HG03103 (cell line): ENCODE measurements around the gene MEAK7.
"Not testable (repeated sequence)": the region's sequence is repeated elsewhere in the genome, so short reads cannot be mapped to it uniquely, and the experiment has no call there.

ENCODE experiments used
- ATAC-seq: cut with Tn5 transposase; IDR thresholded peaks from one replicate; pipeline ENCODE4 v1.9.1; 2021; ENCODE audit warnings: low read depth; ENCODE audit not compliant: unreplicated experiment

Gene MEAK7

DNA sequence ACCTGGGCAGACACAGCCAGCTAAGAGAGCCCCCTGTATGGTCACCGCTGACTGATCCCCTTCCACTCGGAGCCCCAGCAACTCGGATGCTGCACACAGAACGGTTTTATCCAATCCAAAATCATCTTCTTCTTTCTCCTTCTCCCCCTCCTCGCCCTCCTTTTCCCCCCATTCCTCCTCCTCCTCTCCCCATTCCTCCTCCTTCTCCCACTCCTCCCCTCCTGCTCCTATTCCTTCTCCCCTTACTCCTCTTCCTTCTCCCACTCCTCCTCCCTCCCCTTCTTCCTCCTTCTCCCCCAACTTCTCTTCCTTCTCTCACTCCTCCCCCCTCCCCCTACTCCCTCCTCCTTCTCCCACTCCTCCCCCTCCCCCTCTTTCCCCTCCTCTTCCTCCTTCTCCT, 30.4 kb upstream of the MEAK7 start:
- no peak for ATAC-seq

DNA sequence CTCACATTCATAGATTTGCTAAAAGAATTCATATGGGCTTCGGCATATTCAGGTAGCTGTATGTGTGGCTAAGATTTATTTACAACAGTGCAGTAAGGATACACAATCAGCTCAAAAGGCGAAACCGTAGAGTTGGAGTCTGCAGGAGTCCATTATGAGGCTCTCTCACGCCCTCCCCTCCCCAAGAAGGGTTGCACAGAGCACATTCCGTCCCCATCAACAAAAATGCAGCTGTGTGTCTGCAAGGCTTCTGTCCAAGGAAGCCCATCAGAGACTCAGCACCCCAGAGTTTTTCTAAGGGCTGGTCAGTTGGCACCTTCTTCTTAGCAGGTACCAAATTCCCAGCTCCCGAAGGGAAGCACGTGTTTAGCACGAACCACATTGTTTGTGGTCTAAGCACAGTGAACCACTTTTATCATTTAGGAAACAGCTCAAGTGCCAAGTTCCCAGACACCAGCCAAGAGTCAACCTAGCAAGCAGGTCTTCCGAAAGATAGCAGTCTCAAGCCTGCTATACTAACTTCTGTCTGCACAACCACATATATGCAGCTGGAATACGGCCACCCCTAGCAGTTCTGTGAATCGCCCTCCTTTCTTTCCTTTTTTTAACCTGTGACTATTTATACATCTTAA, 28.5 kb upstream of the MEAK7 start:
- ATAC-seq, result no peak

DNA sequence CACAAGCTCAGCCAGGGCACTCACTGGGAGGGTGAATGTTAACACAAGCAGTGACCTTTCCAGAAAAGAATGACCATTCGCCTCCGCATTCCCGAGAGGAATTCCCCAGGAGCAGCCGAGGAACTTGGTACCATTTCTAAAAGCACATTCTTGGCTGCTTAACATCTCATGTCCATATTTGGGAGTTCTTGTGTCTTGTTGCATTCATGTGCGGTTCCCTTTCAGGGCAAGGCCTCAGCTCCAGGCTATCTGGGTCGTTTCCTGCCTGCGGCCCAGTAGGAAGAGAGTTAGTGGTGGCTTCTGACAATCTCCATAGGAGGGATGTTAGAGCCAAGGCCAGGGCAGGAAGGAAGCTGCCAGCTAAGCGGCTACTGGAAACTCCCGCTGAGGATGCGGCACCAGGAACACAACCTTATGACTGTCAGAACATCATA, 27.8 kb upstream of the MEAK7 start:
- no peak for ATAC-seq

DNA sequence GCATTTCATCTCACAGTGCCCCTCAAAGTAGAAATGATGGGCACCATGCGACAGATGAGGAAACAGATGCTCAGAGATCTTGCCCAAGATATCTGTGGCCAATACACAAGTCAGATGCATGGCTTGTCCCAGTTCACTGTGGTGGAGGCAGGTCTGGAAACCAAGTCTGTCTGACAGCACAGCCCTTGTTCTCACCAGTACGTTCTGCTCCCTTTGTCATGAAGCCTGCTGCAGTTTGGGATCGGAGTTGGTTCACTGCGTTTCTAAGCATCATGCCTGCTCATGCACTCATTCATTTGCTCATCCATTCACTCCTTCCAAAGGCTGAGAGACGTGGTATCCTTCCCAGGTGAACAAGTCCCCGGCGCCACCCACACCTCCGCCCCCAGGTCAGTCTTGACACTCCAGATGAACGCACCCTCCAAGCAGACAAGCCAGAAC, 27.2 kb upstream of the MEAK7 start:
- no peak for ATAC-seq

DNA sequence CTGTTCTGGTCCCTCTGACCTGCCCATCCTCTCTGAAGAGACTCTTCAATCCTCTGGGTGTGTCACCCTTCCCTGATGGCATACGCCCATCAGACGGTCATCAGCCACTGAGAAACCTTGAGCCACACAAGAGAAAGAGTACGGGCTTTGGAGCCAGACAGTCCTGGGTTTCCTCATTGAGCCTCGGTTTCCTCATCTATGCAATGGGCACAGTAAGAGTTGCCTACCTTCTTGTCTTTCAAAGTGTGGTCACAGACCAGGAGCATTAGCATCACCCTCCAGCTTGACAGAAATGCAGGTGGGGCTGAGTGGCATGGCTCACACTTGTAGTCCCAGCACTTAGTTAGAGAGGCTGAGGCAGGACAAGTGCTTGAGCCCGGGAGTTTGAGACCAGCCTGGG, 26.1 kb upstream of the MEAK7 start:
- ATAC-seq, result no peak

DNA sequence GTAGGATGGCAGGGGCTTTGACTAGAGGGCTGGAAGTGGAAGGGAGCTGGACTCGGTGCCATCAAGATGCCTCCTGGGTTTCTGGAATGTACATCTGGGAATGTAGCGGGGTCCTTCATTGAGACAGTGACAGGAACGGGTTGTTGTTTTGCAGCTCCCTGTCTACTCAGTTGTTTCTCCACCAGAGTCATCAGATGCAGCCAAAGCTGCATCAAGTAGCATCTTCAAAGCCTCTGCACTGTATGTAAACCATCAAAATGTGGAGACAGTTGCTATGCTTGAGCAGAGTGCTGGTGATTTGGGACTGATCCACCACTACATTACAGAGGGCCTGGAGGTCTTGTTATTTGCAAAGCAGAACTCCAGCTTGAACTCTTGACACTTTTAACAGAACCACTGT, 25.1 kb upstream of the MEAK7 start:
- no peak for ATAC-seq

DNA sequence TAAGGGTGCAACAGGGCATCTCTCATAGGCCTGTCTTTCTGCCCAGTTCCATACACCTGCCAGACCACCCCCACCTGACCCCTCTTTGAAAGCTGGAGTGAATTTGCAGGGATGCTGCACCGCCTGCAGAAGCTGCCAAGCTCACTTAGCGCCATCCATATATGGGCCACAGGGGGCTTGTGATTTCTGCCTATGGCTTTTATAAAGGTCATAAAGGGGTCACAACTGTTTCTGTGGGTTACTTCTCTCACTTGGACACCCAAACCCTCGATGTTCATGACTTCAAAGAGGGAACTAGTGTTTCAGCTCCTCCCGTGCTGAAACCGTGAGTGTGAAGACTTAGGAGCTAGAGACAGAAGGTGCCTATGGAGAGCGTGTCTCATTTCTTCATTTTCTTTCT, 23.9 kb upstream of the MEAK7 start:
- no peak for ATAC-seq

DNA sequence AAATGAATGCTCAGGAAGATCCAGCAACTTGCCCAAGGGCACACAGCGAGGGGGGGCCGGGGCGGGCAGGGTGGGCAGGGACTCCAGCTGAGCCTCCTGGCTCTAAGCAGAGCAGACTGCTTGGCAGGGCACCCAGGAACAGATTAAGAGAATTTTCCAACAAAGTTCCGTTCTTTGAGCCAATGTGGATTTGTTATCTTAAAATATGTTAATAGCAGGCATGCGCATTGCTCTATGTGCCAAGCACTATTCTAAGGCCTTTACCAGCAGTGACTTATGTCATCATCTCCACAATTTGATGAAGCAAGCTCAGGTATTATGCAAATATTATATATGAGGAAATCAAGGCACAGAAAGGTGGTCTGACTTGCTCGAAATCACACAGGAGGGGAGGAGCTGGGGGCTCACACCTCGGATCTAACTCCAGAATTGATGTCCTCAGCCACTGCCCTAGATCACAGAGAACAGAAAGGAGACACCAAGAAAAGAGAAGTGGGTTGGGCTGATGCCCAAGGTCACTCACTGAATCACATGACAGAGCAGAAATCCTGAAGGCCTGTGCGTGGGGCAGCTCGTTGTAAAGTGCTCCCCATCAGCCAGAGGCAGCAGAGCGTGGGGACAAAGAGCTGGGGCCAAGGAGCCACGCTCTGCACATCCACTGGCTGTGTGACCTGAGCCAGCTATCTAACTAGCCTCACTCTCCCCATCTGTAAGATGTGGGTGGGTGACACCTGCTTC, 23.2 kb upstream of the MEAK7 start:
- no peak for ATAC-seq

DNA sequence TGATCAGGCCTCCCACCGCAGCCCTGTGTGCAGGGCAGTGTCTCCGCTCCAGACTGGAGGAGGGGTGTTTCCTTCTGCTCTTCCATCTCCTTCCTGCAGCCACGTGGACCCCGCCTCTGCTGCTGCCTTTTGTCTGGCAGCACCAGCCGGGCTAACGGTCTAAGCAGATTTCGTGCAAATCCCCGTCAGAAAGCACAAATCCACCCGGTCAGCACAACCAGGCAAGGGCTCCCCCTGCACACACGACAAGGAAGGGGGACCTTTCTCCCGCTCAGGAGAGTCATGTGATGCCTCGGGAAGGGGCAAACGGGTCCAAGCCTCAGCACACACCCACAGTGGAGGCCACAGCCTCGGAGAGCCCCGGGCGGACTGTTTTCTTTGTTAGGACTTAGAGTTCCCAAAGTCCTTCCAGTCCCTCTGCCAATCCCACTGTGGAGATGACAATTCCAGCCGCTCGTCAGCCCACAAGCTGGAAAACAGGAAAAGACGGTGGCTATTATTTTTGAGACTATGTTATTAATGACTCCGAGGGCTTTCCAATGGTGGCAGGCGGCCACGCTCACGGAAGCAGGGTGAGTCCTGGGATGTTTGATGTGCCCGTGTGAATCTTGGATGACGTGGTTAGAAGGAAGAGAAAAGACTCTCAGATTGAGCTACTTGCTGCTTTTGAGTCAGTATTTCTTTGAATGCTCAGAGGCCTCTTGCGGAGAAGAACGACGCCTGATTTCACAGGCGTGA, 22.5 kb upstream of the MEAK7 start:
- ATAC-seq, result no peak

DNA sequence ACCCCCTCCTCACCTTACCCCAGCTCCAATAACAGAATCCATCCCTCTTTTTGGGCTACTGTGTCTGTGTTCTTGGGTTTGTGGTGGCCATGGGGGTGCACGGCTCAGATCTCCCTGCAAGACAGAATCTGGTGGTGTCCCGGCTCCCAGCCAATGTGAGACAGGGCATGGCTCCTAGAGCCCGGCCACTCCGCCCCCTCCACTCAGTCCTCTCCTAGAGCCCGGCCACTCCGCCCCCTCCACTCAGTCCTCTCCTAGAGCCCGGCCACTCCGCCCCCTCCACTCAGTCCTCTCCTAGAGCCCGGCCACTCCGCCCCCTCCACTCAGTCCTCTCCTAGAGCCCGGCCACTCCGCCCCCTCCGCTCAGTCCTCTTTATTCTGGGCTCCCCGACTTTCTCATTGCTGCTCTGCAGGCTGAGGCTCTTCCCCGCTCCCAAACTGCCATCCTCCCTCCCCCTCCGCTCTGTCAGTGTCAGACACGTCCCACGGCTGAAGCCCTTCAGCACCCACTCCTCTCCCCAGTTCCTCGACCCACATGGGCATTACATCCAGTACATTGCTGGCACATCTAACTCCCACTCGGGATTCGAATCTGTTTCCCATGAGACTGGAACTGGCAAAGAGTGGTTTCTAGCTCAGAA, 20.6 kb upstream of the MEAK7 start:
- ATAC-seq, result not testable (repeated sequence)

DNA sequence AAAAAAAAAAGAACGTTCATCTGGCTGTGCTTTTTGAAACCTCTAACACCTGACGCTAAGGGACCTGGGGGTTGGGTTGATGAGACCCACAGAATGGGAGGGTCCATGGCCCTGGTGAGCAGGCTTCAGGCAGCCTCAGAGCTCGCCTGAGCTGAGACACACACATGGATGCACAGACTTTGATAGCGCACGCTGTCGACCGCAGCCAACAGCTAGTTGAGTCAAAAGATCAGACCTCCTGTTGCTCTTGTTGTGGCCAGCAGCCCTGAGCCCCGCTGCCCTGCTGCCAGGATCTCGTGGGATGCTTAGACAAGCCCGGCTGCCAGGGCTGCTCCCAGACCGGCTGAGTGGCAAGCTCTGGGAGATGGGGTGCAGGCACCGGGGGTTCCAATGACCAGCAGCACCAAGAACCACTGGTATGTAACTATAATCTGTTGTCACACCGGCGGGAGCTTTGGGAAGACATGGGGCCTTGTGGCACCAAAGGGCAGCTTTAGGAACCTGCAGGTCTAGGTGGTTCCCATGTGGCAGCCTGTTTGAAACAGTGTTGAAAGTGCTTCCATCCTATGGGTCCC, 20.0 kb upstream of the MEAK7 start:
- no peak for ATAC-seq

DNA sequence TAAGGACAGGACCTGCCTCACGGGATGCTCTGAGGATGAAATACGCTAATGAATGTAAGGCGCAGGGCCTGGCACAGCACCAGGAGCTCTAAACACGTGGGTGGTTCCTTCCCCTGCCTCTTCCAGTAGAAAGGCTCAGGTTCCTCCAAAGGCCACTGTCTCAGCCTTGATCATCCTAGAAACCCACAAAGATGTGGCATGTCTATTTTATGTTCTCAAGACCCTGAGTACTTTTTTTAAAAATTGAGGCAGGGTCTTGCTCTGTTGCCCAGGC, 17.0 kb upstream of the MEAK7 start:
- no peak for ATAC-seq

DNA sequence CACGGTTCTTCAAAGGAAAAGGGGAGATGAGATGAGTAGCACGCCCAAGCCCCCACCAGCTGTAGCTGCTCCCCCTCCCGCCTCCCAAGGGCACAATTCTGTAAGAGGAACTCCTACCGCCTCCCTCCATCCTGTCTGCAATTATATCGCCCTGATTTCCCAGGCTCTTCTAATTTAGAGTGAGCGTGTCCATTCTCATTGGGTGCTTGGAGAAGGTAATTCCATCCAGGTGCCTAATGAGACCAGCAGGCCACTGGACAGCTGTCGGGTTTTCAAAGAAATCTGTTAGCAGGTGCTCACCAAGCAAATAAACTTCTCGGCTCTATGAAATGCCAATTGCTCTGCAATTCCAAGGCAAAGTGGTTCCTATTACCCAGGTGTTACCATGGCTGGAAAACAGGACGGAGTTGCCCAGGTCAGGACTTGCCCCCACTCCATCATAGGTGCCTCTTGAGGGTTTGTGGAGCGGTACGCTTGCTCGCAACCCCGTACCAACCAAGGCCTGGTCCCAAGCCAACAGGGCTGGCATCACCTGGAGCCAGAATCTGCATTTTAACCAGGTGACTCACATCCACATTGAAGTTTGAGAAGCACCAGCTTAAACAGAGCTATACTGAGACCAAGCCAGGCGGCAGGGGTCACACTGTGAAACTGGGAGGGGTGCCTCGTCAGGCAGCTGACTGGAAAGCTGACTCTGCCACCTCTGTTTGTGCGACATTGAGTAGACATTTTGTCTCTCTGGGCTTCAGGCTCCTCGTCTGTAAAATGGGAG, 16.5 kb upstream of the MEAK7 start:
- ATAC-seq, result no peak

DNA sequence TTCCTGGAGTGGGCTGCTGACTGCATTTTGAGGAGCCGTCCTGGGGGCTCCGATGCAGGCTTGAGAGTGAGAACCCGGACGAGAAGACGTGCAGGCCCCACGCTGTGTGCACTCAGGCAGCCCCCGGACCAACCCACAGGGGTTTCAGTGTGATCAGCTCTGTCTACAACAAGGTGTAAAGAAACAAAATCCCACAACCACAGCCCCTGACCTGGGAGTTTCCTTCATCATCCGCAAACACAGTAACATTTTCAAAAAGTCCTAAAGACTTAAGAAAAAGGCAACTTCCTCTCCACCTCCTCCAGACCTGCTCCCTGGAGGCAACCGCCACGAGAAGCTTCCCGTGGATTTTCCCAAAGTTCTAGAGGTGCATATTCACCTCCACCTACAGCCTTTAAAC, 15.4 kb upstream of the MEAK7 start:
- no peak for ATAC-seq

DNA sequence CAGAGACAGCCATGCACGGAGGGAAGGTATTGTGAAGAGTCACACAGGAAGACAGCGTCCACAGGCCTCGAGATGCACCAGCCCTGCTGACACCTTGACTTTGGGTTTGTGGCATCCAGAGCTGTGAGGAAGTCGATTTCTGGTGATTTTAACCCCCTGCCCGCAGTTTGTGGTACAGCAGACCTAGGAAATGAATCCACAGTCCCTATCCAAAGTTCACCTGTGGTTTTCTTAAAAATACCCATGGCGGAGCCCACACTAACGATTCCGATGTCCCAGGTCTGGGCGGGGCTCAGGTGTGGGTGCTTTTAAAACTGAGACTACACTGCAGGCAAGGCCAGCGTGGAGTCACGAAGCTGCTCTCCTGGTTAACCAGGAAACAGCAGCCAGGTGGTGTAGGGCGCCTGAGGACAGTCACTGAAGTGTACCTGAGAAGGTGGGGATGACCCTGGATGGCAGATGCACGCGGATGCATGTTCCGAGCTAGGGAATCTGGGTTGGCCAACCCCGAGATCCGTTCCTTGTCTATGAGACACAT, 14.4 kb upstream of the MEAK7 start:
- no peak for ATAC-seq

DNA sequence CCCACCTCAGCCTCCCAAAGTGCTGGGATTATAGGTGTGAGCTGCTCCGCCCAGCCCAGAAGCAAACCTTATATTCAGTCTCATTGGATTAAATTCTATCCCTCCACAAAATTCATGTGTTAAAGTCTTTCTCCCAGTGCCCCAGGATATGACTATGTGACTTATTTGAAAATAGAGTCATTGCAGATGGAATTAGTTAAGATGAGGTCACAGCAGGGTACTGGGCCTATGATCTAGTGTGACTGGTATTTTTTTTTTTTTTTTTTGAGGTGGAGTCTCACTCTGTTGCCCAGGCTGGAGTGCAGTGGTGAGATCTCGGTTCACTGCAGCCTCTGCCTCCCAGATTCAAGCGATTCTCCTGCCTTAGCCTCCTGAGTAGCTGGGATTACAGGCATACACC, 13.8 kb upstream of the MEAK7 start:
- not testable (repeated sequence) for ATAC-seq

DNA sequence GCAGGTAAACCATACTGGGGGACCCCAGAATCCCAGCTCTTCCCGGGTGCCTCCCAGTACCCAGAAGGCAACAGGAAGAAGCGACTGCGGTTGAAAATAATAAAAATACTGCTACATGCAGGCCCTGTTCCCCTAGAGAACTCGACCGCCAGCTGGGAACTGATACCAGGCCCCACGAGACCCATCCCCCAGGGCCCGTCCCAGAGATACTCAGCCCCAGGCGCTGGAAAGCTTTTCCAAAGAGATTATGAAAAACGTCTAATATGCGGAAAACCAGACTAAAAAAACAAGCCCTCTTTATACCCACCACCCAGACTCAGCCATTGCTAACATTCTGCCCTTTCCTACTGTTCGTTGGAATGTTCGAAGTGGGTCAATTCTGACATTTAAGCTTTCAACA, 12.9 kb upstream of the MEAK7 start:
- ATAC-seq, result no peak

DNA sequence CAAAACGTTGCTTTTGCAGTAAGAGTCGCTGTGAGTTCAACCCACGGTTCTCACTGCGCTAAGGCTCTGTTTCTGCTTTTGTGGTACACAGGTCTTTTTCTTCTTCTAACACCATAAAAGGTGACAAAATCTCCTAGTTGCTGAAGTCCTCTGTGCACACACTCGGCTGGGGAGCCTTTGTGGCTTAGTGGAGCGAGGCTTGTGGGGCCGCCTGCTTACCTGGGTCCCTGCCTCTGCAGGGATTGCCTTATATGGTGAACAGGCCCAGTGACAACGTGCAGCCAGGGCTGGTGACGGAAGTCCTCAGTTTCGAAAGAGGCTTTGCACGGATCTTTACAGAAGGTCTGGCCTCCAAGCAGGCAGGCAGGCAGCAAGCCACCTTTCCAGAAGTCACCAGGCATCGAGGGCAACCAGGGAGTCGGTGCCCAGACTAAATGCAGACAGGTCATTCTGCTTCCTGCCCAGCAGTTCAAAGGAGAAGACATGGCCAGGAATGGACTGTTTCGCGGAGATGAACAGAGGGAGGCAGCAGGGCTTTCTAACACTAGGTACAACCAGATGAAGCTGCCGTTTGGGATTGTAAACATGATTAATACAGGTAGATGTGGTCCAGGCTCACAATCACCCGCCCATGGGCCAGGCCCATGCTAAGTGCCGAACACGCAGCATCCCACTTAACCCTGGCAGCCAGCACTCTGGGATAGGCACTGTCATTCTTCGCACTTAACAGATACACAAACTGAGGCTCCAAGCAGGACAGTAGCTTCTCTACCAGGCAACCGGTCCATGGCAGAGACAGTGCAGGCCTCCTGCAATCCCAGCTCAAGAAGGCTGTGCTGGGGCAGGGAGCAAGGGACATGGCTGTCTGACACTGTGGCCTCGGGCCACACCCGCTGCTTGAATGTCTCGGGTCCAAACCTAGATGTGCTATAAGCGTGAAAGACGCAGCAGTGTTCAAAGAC, 10.7 kb upstream of the MEAK7 start:
- ATAC-seq, result peak; percentile 89

DNA sequence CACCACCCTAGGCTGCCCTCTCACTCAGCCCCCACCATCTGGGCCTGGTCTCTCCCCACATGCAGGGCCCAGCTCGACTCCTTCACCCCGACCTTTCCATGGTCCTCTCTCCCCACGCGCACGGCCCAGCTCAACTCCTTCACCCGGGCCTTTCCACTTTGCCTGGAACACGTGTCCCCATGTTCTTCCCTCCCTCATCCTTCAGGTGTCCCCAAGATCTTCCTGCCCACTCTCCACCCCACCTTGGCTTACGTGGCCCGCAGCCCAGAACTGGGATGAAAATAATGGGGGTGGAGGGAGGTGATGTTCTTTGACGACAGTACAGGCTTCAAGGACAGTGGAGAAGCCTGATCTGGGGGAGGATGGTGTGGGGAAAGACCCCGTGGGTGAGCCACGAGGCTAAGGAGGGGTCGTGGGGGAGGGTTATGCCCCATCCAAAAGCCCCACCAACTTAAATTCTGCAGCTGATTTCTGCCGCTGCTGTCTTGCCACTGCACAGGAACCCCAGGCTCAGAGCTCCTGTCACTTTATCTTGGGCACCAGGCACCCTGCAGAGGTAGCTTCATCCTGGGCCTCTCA, 9.9 kb upstream of the MEAK7 start:
- no peak for ATAC-seq
